Activated CD4-positive, alpha-beta T cell treated with anti-CD3 and anti-CD28 coated beads, Interleukin-2, Interleukin-6, amounts not matched to agents 100 ng/mL and 50 ng/mL, durations not matched to agents 16 hours and 8 hours (primary cell): ENCODE measurements around the gene MORN4.
"Not testable (repeated sequence)": the region's sequence is repeated elsewhere in the genome, so short reads cannot be mapped to it uniquely, and the experiment has no call there.

Experiments used
- DNase-seq: peaks from one replicate; pipeline ENCODE4 v3.0.0-alpha.2; 2020

Gene MORN4

GRCh38 chr10:97640868-97641811 lies 7.8 kb upstream of the MORN4 start:
- peak; percentile 20 for DNase-seq

GRCh38 chr10:97640174-97640867 lies 7.0 kb upstream of the MORN4 start, which contains the start of gene PI4K2A:
Gene PI4K2A (plus strand): TSS chr10:97640671. CDS start chr10:97640743, 72 bp downstream.
- peak; percentile 100 for DNase-seq

- DNase-seq, result not testable (repeated sequence)
Observed at GRCh38 chr10:97639090-97639489, 5.8 kb upstream of the MORN4 start.

GRCh38 chr10:97635577-97635976 lies 2.3 kb upstream of the MORN4 start:
- DNase-seq, result no peak

GRCh38 chr10:97633921-97634320 lies 621 bp upstream of the MORN4 start:
- DNase-seq, result peak; percentile 39

- no peak for DNase-seq
Observed at GRCh38 chr10:97631098-97631497, 2.2 kb downstream of the MORN4 start.

GRCh38 chr10:97629289-97629688 lies 4.0 kb downstream of the MORN4 start:
- no peak for DNase-seq

GRCh38 chr10:97628228-97628627 lies 5.1 kb downstream of the MORN4 start:
- no peak for DNase-seq

GRCh38 chr10:97627731-97628130 lies 5.6 kb downstream of the MORN4 start:
- no peak for DNase-seq

GRCh38 chr10:97623277-97623676 lies 10.0 kb downstream of the MORN4 start:
- no peak for DNase-seq

- DNase-seq, result no peak
Observed at GRCh38 chr10:97618733-97619132, 14.6 kb downstream of the MORN4 start.

GRCh38 chr10:97618285-97618684 lies 15.0 kb downstream of the MORN4 start:
- DNase-seq, result no peak

- DNase-seq, result peak; percentile 14
Observed at GRCh38 chr10:97612386-97612785, 20.9 kb downstream of the MORN4 start.

GRCh38 chr10:97611473-97611872 lies 21.8 kb downstream of the MORN4 start:
- DNase-seq, result no peak

- DNase-seq, result no peak
Observed at GRCh38 chr10:97608991-97609561, 24.2 kb downstream of the MORN4 start.

- DNase-seq, result no peak
Observed at GRCh38 chr10:97607095-97607636, 26.1 kb downstream of the MORN4 start.

GRCh38 chr10:97601268-97602215 lies 31.8 kb downstream of the MORN4 start:
- DNase-seq, result no peak

GRCh38 chr10:97600616-97601015 lies 32.7 kb downstream of the MORN4 start:
- no peak for DNase-seq

- DNase-seq, result no peak
Observed at GRCh38 chr10:97599272-97599619, 34.1 kb downstream of the MORN4 start.

GRCh38 chr10:97598407-97599271 lies 34.7 kb downstream of the MORN4 start:
- no peak for DNase-seq

GRCh38 chr10:97597778-97598177 lies 35.5 kb downstream of the MORN4 start:
- DNase-seq, result no peak
